H4 (cell line): ENCODE measurements around the gene PARN. TPM values are rescaled to one million over a fixed set of nuclear protein-coding genes. Genes with fewer than 3 reads are reported as not detected.
"Not testable (repeated sequence)": the region's sequence is repeated elsewhere in the genome, so short reads cannot be mapped to it uniquely, and the experiment has no call there.

ENCODE experiments used
- DNase-seq: peaks from one replicate; pipeline ENCODE4 v3.0.0-alpha.2; 2015; ENCODE audit warnings: low spot score
- total RNA-seq: library from RNA; depleted of rRNA; stranded (reverse); fragments of >200 nt; shearing (Covaris generic); gene quantifications from 2 replicates; pipeline ENCODE4 v1.2.3, GENCODE V29; 2014

PARN gene
- total RNA-seq, 1 experiment from 2014 or later: 32.2 TPM

DNA sequence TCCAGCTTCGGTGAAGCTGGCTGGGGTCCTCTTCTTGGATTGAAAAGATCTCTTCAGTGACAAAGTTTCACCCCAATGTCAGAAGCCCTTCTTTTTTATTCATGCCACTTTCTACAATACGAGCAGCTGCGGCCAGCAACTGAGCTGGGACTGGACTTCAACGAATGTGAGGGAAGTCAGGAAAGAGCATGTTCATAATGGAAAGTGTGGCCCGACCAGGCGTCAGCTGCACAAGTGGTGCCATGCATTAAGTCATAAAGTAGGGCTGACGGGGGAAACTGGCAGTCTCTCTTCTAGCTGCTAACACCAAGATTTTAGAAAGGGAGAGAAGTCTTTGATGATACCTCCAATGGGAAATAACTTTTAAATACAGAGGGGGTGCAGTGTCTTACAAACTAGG is 192.6 kb downstream of the PARN start:
- no peak for DNase-seq

DNA sequence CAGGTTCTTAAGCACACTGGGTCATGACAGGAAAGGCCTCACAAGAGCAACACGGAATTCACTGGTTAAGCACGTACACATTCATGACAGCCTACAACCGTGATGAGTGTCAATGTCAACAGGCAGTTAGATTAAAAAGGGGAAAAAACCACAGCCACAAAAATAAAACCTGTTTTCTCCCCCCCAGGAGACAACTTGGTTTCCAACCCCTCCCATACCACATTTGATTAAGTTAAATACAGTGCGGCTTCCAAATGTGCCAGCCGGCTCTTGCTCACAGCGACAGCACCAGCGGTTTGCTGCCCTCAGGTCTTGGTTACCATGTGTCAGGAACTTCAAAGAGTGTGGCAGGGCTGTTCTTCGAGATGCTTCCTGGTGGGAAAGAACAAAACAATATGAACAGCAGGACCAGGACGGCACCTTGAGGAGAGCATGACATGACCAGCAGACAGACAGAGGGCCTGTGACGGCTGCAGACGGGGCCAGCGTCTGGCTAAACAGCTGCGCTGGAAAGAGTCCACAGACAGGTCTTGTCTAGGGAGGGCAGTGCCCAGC is 193.6 kb downstream of the PARN start:
- DNase-seq: no peak

DNA sequence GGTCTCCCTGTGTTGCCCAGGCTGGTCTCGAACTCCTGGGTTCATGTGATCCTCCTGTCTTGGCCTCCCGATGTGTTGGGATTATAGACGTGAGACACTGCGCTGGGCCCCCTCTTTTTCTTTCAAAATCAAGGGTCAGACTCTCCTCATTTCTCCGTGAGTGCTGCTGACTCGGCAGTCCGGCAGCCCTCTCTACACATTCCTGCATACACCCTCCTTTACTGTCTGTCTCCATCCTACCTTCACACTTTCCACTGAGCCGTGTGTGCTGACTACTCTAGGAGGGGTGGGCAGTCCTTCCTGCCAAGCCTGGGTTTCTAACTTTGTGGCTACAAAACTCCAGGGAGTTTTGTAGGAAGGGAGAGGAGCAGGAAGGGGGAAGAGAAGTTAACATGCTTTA is 195.2 kb downstream of the PARN start:
- no peak for DNase-seq

DNA sequence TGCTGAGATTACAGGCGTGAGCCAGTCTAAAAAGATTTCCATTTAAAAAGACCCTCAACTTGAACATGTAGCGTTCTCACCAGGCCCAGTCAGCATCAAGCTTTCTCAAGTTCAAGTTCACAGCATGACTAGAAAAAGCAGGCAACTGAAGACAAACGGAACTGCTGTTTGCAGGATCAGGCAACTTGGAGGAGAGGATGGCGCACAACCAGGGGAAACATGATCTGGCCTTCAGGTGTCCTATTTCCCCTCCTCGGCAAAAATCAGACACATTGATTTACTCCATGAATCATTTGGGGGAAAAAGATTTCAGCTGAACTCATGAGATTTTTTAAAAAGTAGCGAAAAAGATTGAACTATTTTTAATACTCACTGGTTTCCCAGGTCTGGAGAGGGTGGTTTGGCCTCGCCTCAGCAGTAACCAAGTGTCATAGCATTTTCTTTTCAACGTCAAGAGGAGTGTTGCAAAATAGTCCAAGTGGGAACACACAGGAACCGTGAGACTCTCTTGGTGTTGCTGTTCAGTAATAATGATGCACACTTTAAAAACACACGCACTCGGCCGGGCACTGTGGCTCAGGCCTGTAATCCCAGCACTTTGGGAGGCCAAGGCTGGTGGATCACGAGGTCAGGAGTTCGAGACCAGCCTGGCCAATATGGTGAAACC is 201.0 kb downstream of the PARN start:
- not testable (repeated sequence) for DNase-seq

DNA sequence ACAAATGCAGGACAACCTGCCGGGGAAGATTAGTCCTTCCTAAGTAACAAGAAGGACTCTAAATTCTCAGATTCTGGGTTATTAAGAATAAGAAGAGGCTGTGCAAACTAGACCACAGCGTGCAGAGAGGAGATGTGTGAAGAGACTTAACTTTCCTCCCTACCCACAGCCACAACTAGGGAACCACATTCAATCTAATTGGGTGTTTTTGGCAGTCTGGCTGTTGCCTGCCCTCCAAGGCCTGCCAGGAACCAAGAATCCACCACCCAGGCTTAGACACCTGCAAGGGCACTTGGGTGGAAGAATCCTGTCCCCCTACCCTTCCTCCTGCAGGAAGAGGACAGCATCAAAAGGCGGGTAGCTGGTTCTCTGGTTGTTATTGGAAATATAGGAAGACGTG is 202.0 kb downstream of the PARN start:
- DNase-seq: no peak

DNA sequence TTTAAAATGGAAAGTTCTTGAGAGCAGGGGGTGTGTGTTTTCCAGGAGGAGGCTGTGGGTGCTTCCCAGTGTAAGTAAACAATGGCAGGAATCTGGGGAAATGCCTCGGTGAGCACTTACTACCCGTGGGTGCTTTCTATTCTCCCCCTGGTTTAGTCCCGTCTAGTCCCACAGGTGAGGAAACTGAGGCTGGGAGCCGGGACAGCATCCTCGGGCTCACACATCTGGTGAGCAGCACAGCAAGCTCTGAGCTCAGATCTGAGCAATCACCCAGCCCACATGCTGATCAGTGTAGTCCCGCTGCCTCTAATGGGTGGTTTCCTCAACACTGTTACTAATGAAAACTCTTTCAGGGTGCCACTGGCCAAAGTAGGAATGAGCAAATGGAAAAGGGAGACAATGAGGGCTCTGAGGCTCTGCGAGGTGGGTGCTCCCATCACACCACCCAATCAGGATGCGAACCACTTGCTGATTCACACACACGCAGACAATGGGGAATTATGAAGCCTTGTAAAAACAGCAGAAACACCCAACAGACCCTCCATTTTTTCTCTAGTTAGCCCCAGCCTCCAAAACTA is 202.6 kb downstream of the PARN start:
- DNase-seq: no peak

DNA sequence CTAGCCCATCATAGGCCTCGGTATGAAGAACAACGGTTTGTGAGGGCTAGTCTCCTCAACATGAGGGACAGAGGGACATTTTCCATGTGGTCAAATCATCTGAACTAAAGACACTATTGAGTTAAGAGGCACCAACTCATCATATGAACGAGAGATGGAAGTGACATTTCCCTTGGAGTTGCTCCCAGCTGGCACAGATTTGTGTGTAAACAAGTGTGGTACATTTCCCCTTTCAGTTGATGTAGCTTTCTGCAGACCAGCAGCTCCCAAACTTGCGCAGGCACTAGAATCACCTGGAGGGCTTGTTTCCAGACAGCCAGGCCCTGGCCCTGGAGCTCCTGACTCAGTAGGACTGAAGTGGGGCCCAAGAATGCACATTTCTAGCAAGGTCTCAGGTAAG is 205.5 kb downstream of the PARN start:
- DNase-seq: no peak

DNA sequence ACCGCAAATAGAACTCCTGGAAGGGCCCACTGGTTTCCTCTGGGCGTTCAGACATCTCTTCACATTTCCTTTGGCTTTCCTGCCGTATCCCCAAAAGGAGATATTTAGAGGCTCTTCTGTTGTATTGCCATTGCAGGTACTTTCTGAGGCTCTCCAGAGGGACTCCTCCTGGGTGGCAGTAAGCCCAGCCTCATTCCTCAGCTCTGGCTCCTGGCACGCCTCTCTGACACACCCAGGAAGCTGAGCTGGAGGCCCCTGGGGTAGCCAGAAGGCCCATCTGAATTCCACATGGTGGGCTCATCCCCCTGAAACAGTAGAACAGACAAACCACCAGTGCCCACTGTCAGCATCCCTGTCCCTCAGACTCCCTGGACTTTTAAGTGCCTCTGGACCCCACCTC is 206.7 kb downstream of the PARN start:
- DNase-seq: no peak

DNA sequence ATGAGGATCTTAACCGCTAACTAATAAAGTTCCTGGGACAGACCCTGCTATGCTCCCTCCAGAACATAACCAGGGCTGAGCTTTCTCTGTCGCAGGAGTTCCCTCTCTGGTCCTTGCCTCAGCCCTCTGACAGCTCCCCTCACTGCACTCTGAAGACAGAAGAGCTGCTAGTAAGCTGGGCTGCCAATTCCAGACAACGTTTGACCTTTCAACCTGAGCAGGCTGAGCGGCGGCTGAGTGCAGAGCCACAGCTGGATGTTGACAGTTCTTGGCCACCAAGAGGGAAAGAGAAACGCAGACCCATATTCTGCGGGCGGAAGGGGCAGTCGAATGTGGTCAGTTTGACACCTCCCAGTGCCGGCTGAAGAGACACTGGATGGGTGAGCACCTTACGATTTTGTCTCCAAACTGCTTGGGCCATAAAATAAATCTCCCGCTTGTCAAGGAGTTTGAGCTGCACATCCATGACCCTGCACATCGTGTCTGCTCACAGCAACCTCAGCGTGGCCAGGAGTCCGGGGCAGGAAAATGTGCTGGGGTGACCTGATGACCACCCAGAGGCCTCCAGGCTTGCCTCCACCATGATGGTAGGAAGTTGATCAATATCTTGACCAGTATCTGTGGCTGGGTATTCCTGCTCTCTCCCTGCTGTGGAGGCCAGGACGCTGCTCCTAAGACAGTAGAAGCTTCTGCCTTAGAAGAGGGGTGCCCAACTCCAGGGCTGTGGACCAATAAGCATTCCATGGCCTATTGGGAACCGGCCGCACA is 209.2 kb downstream of the PARN start:
- no peak for DNase-seq

DNA sequence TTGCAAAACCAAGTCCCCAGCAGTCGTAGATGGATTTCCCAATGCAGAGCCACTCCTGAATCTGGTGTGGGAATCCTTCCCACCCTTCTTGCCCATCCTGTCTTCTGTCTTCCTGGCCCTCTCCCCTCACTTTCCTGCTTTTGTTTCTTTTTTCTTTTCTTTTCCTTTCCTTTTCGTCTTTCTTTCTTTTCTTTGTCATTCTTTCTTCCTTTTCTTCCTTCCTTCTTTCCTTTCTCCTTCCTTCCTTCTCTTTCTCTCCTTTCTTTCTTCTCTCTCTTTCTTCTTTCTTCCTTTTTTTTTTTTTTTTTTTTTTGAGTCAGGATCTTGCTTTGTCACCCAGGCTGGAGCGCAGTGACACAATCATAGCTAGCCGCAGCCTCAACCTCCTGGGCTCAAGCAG is 209.8 kb downstream of the PARN start:
- DNase-seq: not testable (repeated sequence)

DNA sequence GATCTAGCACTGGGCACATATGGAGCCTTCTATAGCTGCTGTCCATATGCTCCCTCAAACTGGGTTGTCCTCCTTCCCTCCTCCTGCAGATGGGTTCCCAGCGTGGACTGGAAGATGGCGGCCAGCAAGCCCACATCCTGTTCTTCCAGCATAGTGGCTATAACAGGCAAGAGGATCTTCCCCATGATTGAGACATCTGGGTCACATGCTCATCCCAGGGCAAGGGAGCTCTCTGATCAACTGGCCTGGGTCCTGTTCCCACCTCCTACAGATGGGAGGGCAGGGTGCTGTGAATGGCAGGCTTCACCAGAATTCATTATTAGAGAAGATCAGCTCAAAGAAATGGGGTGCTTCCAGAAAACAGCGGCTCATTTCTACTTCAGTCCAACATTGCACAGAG is 210.2 kb downstream of the PARN start:
- no peak for DNase-seq

DNA sequence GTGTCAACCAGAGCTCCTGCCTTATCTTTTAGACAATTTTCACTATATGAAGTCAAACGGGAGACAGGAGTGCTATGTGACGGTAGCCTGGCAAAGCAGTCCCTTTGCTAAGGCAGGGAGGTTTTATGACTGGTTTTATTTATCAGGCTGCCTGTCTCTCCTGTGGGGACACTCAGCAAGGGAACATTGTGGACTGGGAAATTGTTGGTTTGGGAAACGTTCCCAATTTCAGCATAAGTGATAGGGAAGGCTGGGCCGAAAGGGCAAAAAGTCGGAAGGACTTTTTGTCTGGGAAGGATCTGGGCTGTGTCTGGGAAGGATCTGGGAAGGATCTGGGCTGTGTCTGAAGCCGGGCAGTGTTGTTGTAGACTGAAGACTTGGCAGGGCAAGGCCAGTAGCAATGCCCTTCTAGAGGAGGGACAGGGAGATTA is 211.2 kb downstream of the PARN start:
- no peak for DNase-seq

DNA sequence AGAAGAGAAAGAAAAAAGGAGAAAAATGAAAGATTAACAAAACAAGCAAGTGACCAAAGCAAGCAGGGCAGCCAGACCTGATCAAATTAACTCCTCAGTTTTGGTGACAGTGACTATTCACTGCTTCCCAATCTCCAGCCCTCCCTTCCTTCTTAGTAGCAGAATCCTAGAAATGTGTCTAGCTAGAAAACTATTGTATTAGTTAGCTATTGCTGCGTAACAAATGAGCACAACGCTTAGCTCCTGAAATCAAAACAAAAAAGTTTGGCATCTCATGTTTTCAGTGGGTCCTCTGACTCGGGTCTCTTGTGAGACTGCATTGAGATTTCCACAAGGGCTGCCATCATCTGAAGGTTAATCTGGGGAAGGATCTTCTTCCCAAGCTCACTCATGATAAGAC is 213.9 kb downstream of the PARN start:
- DNase-seq: no peak

DNA sequence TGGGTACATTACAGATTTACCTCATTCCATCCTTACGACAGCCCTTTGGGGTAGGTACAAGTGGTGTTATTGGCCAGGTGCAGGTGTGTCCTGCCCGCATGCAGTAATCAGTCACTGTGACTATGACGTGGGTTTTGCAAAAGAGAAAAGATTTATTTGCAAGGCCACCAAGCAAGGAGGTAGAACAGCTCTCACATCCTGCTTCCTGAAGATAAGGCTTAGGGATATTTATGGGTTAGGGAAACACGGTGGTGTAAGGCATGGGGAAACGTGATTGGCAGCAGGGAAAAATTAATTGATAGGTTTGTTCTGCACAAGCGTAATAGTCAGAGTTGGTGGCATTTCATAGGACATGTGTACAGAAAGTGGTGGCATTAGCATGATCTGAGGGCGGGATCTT is 214.8 kb downstream of the PARN start:
- no peak for DNase-seq

DNA sequence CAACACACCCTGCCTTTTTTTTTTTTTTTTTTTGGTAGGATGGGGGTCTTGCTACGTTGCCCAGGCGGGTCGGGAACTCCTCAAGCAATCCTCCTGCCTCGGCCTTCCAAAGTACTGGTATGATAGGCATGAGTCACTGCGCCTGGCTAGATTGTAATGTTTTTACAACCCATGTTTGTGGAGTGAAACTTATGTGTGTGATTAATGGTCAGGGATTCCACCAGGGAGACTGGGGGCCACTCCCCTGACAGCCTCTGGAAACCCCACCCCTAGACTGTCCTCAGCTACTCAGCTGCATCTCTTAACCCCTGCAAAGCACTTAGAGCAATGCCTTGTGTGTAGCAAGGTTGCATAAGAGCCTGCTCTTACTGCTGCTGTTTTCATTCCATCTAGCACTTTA is 220.5 kb downstream of the PARN start:
- DNase-seq: peak; percentile 34

DNA sequence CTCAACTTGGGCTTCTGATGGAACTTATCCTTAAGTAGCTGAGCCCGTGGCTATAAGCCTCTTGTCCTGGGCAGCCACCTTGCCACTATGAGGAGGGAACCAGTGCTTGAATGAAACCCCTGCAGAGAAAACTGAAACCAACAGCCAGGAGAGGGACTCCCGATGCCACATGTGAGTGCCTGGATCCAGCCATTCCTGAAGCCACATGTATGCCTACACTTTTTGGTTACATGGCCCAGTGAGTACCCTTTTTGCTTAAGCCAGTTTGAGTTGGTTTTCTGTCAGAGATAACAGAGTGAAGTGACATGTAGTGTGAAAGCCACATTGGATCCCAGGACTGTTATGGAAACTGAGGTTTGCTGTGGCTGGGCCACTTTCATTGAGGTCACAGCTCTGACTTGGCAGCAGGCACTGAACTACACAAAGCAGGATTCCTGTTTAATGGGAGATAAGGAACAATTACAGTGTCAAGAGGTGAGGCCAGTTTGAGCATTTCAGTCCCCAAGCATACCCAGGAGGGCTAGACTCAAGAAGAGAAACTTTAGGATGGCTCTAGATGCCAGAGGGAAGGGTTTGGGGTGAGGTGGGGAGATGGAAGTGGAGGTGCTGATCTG is 222.2 kb downstream of the PARN start:
- DNase-seq: no peak

DNA sequence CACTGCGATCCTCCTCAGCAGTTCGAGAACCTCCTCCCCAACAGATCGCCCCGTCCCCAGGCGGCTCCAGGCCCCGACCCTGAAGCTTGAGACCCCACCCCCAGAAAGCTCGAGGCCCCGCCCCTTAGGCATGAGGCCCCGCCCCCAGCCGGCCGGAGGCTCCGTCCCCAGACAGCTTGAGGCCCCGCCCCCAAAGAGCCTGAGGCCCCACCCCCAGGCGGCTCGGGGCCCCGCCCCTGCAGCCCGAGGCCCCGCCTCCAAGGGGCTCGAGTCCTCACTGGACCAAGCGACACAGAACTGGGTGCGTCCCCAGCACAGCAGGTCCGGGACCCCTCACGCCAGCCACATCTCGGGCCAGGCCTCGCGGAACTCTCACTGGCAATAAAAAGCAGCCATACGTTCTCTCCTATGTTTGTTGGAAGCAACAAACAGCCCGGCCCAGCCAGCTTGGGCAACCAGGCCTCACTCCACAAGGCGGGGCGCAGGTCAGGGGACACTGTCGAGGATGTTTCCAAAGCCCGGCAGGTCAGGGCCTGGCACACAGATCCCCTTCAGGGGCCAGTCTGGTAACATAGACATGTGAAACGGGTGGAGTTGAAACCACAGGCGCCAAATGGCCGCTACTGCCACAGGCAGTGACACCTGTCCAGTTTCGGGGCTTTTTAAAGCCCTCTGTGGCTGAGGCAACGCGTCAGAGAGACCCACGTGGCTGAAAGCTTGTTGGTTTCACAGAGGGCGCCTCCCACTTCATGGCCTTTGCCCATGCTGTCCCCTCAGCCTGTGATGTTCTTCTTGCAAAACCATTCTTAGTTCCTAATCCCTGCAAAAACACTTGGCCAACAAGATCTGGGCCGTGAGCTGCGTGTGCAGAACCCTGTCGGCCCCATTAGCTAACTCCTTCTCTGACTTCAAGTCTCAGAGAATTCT is 224.2 kb downstream of the PARN start:
- no peak for DNase-seq

DNA sequence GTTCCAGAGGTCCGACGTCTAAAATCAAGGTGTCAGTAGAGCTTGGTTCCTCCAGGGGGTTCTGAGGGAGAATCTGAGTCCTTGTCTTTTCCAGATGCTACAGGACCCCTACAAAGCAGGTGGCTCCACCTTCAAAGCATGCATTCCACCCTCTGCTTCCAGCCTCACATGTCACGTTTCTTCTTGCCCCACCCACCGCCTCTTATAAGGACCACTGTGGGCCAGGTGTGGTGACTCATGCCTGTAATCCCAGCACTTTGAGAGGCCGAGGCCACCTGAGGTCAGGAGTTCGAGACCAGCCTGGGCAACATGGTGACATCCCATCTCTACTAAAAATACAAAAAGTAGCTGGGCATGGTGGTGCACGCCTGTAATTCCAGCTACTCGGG is 227.1 kb downstream of the PARN start:
- not testable (repeated sequence) for DNase-seq

DNA sequence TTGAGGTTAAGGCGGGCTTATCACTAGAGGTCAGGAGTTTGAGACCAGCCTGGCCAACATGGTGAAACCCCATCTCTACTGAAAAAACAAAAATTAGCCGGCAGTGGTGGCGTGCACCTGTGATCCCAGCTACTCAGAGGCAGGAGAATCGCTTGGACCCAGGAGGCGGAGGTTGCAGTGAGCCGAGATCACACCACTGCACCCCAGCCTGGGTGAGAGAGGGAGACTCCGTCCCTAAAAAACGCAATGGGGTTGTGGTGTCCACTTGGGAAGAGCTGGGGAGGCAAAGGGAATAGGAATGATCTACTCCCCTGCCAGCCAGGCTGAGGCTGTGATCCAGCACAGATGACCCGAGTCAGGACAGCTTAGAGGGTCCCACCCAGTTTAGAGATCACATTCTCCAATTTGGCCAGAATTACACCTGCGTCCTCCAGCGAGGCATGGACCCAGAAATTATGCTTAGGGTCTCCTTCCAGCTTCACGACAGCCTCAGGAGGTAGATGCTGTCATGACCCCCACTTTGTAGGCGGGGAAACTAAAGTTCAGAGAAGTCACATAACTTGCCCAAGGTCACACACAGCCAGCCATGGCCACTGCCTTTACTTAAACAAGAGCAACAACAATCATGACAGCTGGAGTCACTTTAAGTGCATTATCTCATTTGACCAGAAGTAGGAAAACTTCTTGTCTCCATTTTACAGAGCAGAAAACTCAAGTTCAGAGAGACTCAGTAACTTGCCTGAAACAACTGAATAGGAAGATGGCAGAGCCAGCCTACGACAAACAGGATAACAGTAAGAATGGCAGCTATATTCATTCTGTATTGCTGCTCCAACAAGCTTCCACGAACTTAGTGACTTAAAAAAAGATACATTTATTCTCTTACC is 227.7 kb downstream of the PARN start:
- not testable (repeated sequence) for DNase-seq

DNA sequence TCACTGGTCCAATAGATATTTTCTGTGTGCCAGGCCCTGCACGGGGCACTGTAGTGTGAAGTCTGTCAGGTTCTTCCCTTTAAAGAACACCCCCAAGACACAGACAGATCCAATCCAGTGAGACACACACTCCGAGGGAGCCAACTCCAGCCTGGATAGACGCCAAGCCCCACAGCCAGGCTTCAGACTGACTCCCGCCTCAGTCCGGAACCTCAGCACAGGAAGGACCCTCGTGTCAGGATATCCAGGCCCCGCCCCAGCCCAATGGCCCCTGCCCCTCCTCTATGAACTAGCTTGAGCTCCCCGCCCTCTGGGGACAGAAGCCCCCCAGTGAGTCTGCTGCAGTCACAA is 228.4 kb downstream of the PARN start:
- not testable (repeated sequence) for DNase-seq
